K562 (cell line): ENCODE results near the gene LRP10. TPM values are rescaled to one million over a fixed set of nuclear protein-coding genes. Genes with fewer than 3 reads are reported as not detected.
A peak's percentile ranks its signal among the peaks of the same experiment; 100 is the strongest.

ENCODE experiments used
- ATAC-seq: fragments of 200-7000 bp; cut with Tn5 transposase; 3 replicates; pipeline ENCODE4 v1.9.1; 2020; ENCODE audit warnings: moderate library complexity
- BruUV-seq: library from RNA; stranded (reverse); fragments of 400-500 nt; replicated peaks from 2 replicates; lab custom pipeline; 2021; lab: Mats Ljungman, UMichigan
- CTCF ChIA-PET: fragments of 300-600 bp; formaldehyde crosslinking; extraction: SDS; loops from one replicate; lab custom pipeline; 2021; ENCODE audit warnings: low intra/inter-chr PET ratio; lab: Yijun Ruan, JAX
- POLR2A ChIA-PET: fragments of 300-600, 350-650 bp; sonication (Branson Sonifier 250); formaldehyde crosslinking; extraction: SDS; loops from one replicate; lab custom pipeline; 2021; ENCODE audit warnings: antibody characterized with exemption, inconsistent platforms; lab: Yijun Ruan, JAX
- DNase-seq, 4 experiments: peaks; one replicate each; pipeline versions ENCODE4 v3.0.0 to v3.0.0-alpha.2; 2011 to 2018; ENCODE audit warnings: low spot score in 3 of 4, mixed read lengths in 3 of 4; ENCODE audit errors: extremely low read depth in 1 of 4
- FAIRE-seq: peaks from 2 replicates; lab custom pipeline; 2011; peaks lifted over from hg19 to GRCh38; lab: Jason Lieb, UNC
- H2AFZ ChIP-seq: 2 replicates; pipeline ENCODE4 v1.6.0; 2011; ENCODE audit warnings: low read depth, low read length, control low read depth, inconsistent platforms
- H3K27ac ChIP-seq: fragments of 200-600 bp; 3 replicates; pipeline ENCODE4 v1.8.0; 2011; ENCODE audit warnings: low read depth, mild to moderate bottlenecking, control low read depth, inconsistent platforms, low read length, moderate library complexity, mixed read lengths; ENCODE audit errors: extremely low read depth
- H3K27me3 ChIP-seq, 2 experiments: fragments of 300-600 bp in 1 of 2; 2 replicates in 1 of 2; 3 replicates in 1 of 2; pipeline versions ENCODE4 v1.6.0 to v1.8.0; 2011; ENCODE audit warnings: inconsistent platforms in 2 of 2, low read length in 2 of 2, mild to moderate bottlenecking in 1 of 2, mixed read lengths in 1 of 2, moderate library complexity in 1 of 2; ENCODE audit not compliant: control insufficient read depth in 2 of 2, insufficient read depth in 2 of 2
- H3K36me3 ChIP-seq: fragments of 300-600 bp; 3 replicates; pipeline ENCODE4 v1.8.0; 2011; ENCODE audit warnings: mild to moderate bottlenecking, low read length, inconsistent platforms; ENCODE audit not compliant: control insufficient read depth, insufficient read depth
- H3K4me1 ChIP-seq, 2 experiments: fragments of 200-600 bp in 1 of 2; replicated peaks in 1 of 2; 2 replicates in 1 of 2; 3 replicates in 1 of 2; pipeline versions ENCODE4 v1.5.1 to v1.8.0; 2011; ENCODE audit warnings: inconsistent platforms in 2 of 2, low read length in 2 of 2, mild to moderate bottlenecking in 1 of 2, mixed read lengths in 1 of 2, moderate library complexity in 1 of 2; ENCODE audit not compliant: control insufficient read depth in 2 of 2, insufficient read depth in 2 of 2
- H3K4me2 ChIP-seq: 2 replicates; pipeline ENCODE4 v1.6.1; 2011; ENCODE audit warnings: low read length, control low read depth, inconsistent platforms, mixed read lengths; ENCODE audit not compliant: insufficient read depth
- H3K4me3 ChIP-seq: fragments of 200-600 bp; sonication (generic), shearing (Covaris generic); 2 replicates; pipeline ENCODE4 v1.5.1; 2016; ENCODE audit warnings: control low read depth, inconsistent platforms
- H3K79me2 ChIP-seq: fragments of 200-600 bp; 3 replicates; pipeline ENCODE4 v1.8.0; 2011; ENCODE audit warnings: low read length, inconsistent platforms; ENCODE audit not compliant: control insufficient read depth, insufficient read depth
- H3K9ac ChIP-seq, 2 experiments: 2 replicates each; pipeline versions ENCODE4 v1.6.0 to v1.6.1; 2011; ENCODE audit warnings: low read depth in 2 of 2, low read length in 2 of 2, control low read depth in 1 of 2, inconsistent platforms in 1 of 2, mild to moderate bottlenecking in 1 of 2, mixed read lengths in 1 of 2; ENCODE audit not compliant: insufficient read depth in 1 of 2
- H3K9me1 ChIP-seq: one replicate; pipeline ENCODE4 v1.6.0; 2011; ENCODE audit warnings: inconsistent platforms, mild to moderate bottlenecking, low read length, moderate library complexity; ENCODE audit not compliant: control insufficient read depth, insufficient read depth
- H3K9me3 ChIP-seq: replicated peaks from 2 replicates; pipeline ENCODE4 v1.5.1; 2011; ENCODE audit warnings: low read depth, low read length, inconsistent platforms; ENCODE audit not compliant: control insufficient read depth, insufficient read depth
- H4K20me1 ChIP-seq: replicated peaks from 2 replicates; pipeline ENCODE4 v1.6.1; 2011; ENCODE audit warnings: low read length, inconsistent platforms, mixed read lengths; ENCODE audit not compliant: control insufficient read depth, insufficient read depth
- CSDE1 ChIP-seq, 2 experiments: fragments of 450-650 bp; IDR thresholded peaks; 2 replicates each; pipeline ENCODE4 v1.6.1; 2016; ENCODE audit warnings: mild to moderate bottlenecking in 1 of 2
- FOXA3 ChIP-seq, 2 experiments: fragments of 450-650 bp in 1 of 2; sonication (generic) in 1 of 2; formaldehyde crosslinking; IDR thresholded peaks in 1 of 2; conservative IDR thresholded peaks in 1 of 2; 2 replicates each; pipeline versions ENCODE4 v1.4.0 to v1.8.0; 2020 to 2022; ENCODE audit warnings: mild to moderate bottlenecking in 2 of 2, missing genetic modification reagents in 1 of 2
- MEIS2 ChIP-seq: fragments of 450-650 bp; IDR thresholded peaks from 2 replicates; pipeline ENCODE4 v1.6.1; 2014; ENCODE audit warnings: mild to moderate bottlenecking; ENCODE audit not compliant: partially characterized antibody
- NR2C2 ChIP-seq, 2 experiments: fragments of 200-800 bp in 1 of 2; sonication (Bioruptor generic) in 1 of 2; sonication (generic) in 1 of 2; formaldehyde crosslinking in 1 of 2; IDR thresholded peaks; 2 replicates each; pipeline versions ENCODE4 v1.6.1 to v1.8.0; 2016 to 2022; ENCODE audit warnings: mild to moderate bottlenecking in 1 of 2, missing compliant biosample characterization in 1 of 2, missing genetic modification characterization in 1 of 2, missing genetic modification reagents in 1 of 2
- RB1 ChIP-seq: fragments of 450-650 bp; IDR thresholded peaks from 2 replicates; pipeline ENCODE4 v1.6.1; 2017; ENCODE audit warnings: low read depth, mild to moderate bottlenecking
- ZNF24 ChIP-seq: fragments of 450-650 bp; IDR thresholded peaks from 2 replicates; pipeline ENCODE4 v1.6.1; 2016
- WGBS: fragments of 100-300 bp; shearing (Covaris generic); methylation state at CpG from one replicate; pipeline ENCODE4 v1.1.6; 2016; ENCODE audit warnings: low coverage, mixed read lengths; ENCODE audit not compliant: insufficient coverage; ENCODE audit errors: missing lambda C conversion rate; 5-methylcytosine and 5-hydroxymethylcytosine counted together
- in situ Hi-C: fragments of 300-500 bp; cut with MboI; formaldehyde crosslinking; loops from 4 replicates; pipeline ENCODE4 v1.15.0; 2018; ENCODE audit warnings: inconsistent platforms, mixed read lengths
- intact Hi-C: fragments of 100-400 bp; cut with micrococcal nuclease; formaldehyde crosslinking; loops from 2 replicates; pipeline ENCODE4 v1.14.2; 2022
- polyA plus RNA-seq, 8 experiments: library from polyadenylated mRNA; depleted of rRNA in 4 of 8; stranded (reverse) in 5 of 8; unstranded in 3 of 8; fragments of >200 nt; fragmentation: Nextera tagmentation in 2 of 8; fragmentation: Illumina TruSeq in 1 of 8; extraction: Ambion mirVana in 2 of 8; extraction: Trizol in 1 of 8; gene quantifications; 2 replicates each; pipeline versions ENCODE4 v1.2.1 to v1.2.3, GENCODE V29; 2011 to 2014; ENCODE audit warnings: inconsistent platforms in 1 of 8, missing spikeins in 1 of 8
- total RNA-seq, 7 experiments: library from RNA; depleted of rRNA in 6 of 7; stranded (reverse); fragments of >200 nt in 6 of 7; fragmentation: Illumina TruSeq in 2 of 7; extraction: Trizol in 2 of 7; gene quantifications; 2 replicates each; pipeline versions ENCODE4 v1.2.1 to v1.2.3, GENCODE V29; 2011 to 2021; ENCODE audit warnings: low replicate concordance in 1 of 7
- TF ChIP-seq, protein P1 (sequence below): fragments of 450-650 bp; IDR thresholded peaks from 2 replicates; pipeline ENCODE4 v1.6.1; 2016; ENCODE audit warnings: missing biosample characterization, missing genetic modification characterization
- TF ChIP-seq, protein P2 (sequence below): fragments of 450-650 bp; IDR thresholded peaks from 2 replicates; pipeline ENCODE4 v1.6.1; 2016; ENCODE audit warnings: mild to moderate bottlenecking, moderate library complexity

The LRP10 gene
- total and polyA plus RNA-seq, 9 of the 15 experiments (the other 6 are each of a cell fraction or from before 2014, with no cell fraction given): 1.3 to 45.5 (median 10.9) TPM

DNA sequence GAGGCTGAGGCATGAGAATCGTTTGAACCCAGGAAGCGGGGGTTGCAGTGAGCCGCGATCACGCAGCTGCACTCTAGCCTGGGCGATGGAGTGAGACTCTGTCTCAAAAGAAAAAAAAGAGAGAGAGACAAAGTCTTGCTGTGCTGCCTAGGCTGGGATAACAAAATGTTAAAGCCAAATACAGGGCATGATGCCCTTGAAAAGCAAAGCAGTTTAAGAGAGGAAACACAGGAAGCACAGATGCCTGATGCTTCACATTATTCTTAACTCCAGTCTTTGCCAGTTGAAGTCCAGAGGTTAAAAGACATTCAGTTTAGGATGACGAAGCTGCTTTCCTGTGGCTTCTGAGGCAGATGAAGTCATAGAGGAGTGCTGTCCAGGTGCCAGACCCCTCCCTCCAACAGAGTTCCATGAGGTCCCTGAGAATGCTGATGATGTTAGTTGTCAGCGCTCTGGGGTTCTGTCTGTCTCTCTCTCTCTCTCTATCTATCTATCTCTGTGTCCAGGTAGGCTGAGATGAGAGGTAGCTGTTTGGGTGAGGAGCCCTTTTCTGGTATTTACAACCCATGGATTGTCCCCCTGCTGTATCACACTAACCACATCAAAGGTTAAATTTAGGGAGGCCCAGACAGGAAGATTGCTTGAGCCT is 46.7 kb upstream of the LRP10 start:
- no peak overlapping the region for H3K4me3 ChIP-seq
- peak; percentile 98 for FAIRE-seq
- no peaks in the 10 kb centered on the region for H3K9me1 ChIP-seq
- H3K36me3 ChIP-seq: no peaks in the 10 kb centered on the region
- H3K27me3 ChIP-seq: no peaks in the 10 kb centered on the region
- ChIA-PET POLR2A (interaction anchor here (0.7 to 1.4 kb wide), 8 partner anchors 12 to 264 kb away, joined by 3 to 8 read pairs (median 4); partner anchors contain the start of genes LRP10 and RBM23), CTCF (interaction anchor here (4.2 kb wide), 1 partner anchor 29 kb away, joined by 44 read pairs; no protein-coding TSS in a partner anchor)
- peaks cover 2% of the 10 kb centered on the region for H3K79me2 ChIP-seq
- H2AFZ ChIP-seq: peak overlapping the region; percentile 89
- peak overlapping the region; percentile 79 for H3K27ac ChIP-seq
- peak; percentile 81 for ATAC-seq
- peak; percentile 75 to 90 (median 78) for DNase-seq
- no peaks in the 10 kb centered on the region; the same call in 1 of the 2 replicates for H3K9me3 ChIP-seq
- peaks cover 18 to 25% of the 10 kb centered on the region in 2 experiments; a peak in 4 of 5 replicates for H3K4me1 ChIP-seq
- intact Hi-C loops: loop anchor here (5.0 kb wide), 1 partner anchor 47 kb away; the partner anchor contains the start of gene LRP10
- in situ Hi-C loops: no loop called here
- no peaks in the 10 kb centered on the region for H4K20me1 ChIP-seq
- 10% methylated on average over 8 of the region's 8 CpGs for WGBS
- peak overlapping the region; percentile 72 for H3K4me2 ChIP-seq
- TSS peak; percentile 89 for BruUV-seq
- H3K9ac ChIP-seq: peak overlapping the region; percentile 45 to 63; a peak in 3 of 4 replicates
- TF ChIP-seq MEIS2 (peak; percentile 71), ZNF24 (no peak), CSDE1 (IDR thresholded peaks at IDR 0.05) (no peak), RB1 (no peak), NR2C2 (CRISPR knock-in tag; IDR thresholded peaks at IDR 0.05) (no peak), NR2C2 (tag; IDR thresholded peaks at IDR 0.05) (peak; percentile 64; the same call in 1 of the 2 replicates), FOXA3 (CRISPR knock-in tag; conservative IDR thresholded peaks at IDR 0.05 in 1 of 2, IDR thresholded peaks at IDR 0.05 in 1 of 2) (no peak)
- TF ChIP-seq, protein P1, sequence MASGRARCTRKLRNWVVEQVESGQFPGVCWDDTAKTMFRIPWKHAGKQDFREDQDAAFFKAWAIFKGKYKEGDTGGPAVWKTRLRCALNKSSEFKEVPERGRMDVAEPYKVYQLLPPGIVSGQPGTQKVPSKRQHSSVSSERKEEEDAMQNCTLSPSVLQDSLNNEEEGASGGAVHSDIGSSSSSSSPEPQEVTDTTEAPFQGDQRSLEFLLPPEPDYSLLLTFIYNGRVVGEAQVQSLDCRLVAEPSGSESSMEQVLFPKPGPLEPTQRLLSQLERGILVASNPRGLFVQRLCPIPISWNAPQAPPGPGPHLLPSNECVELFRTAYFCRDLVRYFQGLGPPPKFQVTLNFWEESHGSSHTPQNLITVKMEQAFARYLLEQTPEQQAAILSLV (tag): no peak
- TF ChIP-seq, protein P2, sequence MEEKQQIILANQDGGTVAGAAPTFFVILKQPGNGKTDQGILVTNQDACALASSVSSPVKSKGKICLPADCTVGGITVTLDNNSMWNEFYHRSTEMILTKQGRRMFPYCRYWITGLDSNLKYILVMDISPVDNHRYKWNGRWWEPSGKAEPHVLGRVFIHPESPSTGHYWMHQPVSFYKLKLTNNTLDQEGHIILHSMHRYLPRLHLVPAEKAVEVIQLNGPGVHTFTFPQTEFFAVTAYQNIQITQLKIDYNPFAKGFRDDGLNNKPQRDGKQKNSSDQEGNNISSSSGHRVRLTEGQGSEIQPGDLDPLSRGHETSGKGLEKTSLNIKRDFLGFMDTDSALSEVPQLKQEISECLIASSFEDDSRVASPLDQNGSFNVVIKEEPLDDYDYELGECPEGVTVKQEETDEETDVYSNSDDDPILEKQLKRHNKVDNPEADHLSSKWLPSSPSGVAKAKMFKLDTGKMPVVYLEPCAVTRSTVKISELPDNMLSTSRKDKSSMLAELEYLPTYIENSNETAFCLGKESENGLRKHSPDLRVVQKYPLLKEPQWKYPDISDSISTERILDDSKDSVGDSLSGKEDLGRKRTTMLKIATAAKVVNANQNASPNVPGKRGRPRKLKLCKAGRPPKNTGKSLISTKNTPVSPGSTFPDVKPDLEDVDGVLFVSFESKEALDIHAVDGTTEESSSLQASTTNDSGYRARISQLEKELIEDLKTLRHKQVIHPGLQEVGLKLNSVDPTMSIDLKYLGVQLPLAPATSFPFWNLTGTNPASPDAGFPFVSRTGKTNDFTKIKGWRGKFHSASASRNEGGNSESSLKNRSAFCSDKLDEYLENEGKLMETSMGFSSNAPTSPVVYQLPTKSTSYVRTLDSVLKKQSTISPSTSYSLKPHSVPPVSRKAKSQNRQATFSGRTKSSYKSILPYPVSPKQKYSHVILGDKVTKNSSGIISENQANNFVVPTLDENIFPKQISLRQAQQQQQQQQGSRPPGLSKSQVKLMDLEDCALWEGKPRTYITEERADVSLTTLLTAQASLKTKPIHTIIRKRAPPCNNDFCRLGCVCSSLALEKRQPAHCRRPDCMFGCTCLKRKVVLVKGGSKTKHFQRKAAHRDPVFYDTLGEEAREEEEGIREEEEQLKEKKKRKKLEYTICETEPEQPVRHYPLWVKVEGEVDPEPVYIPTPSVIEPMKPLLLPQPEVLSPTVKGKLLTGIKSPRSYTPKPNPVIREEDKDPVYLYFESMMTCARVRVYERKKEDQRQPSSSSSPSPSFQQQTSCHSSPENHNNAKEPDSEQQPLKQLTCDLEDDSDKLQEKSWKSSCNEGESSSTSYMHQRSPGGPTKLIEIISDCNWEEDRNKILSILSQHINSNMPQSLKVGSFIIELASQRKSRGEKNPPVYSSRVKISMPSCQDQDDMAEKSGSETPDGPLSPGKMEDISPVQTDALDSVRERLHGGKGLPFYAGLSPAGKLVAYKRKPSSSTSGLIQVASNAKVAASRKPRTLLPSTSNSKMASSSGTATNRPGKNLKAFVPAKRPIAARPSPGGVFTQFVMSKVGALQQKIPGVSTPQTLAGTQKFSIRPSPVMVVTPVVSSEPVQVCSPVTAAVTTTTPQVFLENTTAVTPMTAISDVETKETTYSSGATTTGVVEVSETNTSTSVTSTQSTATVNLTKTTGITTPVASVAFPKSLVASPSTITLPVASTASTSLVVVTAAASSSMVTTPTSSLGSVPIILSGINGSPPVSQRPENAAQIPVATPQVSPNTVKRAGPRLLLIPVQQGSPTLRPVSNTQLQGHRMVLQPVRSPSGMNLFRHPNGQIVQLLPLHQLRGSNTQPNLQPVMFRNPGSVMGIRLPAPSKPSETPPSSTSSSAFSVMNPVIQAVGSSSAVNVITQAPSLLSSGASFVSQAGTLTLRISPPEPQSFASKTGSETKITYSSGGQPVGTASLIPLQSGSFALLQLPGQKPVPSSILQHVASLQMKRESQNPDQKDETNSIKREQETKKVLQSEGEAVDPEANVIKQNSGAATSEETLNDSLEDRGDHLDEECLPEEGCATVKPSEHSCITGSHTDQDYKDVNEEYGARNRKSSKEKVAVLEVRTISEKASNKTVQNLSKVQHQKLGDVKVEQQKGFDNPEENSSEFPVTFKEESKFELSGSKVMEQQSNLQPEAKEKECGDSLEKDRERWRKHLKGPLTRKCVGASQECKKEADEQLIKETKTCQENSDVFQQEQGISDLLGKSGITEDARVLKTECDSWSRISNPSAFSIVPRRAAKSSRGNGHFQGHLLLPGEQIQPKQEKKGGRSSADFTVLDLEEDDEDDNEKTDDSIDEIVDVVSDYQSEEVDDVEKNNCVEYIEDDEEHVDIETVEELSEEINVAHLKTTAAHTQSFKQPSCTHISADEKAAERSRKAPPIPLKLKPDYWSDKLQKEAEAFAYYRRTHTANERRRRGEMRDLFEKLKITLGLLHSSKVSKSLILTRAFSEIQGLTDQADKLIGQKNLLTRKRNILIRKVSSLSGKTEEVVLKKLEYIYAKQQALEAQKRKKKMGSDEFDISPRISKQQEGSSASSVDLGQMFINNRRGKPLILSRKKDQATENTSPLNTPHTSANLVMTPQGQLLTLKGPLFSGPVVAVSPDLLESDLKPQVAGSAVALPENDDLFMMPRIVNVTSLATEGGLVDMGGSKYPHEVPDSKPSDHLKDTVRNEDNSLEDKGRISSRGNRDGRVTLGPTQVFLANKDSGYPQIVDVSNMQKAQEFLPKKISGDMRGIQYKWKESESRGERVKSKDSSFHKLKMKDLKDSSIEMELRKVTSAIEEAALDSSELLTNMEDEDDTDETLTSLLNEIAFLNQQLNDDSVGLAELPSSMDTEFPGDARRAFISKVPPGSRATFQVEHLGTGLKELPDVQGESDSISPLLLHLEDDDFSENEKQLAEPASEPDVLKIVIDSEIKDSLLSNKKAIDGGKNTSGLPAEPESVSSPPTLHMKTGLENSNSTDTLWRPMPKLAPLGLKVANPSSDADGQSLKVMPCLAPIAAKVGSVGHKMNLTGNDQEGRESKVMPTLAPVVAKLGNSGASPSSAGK: peak; percentile 33; the same call in 1 of the 2 replicates
